SH-SY5Y (cell line): ENCODE measurements around the gene NFIB.

Source experiments
- GATA2 ChIP-seq: IDR thresholded peaks from 2 replicates; pipeline ENCODE4 v1.6.1; 2011; ENCODE audit warnings: mild to moderate bottlenecking, low read depth, low read length
- GATA3 ChIP-seq: IDR thresholded peaks from 2 replicates; pipeline ENCODE4 v1.6.1; 2011; ENCODE audit warnings: low read depth, mild to moderate bottlenecking, low read length, moderate library complexity

The NFIB gene

GRCh38 chr9:14251154-14252071, 62.5 kb downstream of the NFIB start:
- TF ChIP-seq GATA3 (no peak), GATA2 (no peak)

GRCh38 chr9:14250794-14251153, 63.2 kb downstream of the NFIB start:
- no peak for TF ChIP-seq GATA2
- TF ChIP-seq GATA3 = no peak

GRCh38 chr9:14249527-14249926, 64.4 kb downstream of the NFIB start:
- TF ChIP-seq GATA2 (no peak), GATA3 (no peak)

GRCh38 chr9:14248149-14248548, 65.8 kb downstream of the NFIB start:
- TF ChIP-seq GATA2 = no peak
- TF ChIP-seq GATA3 = no peak

GRCh38 chr9:14247577-14247976, 66.4 kb downstream of the NFIB start:
- TF ChIP-seq GATA2 = no peak
- TF ChIP-seq GATA3 = no peak

GRCh38 chr9:14246951-14247350, 67.0 kb downstream of the NFIB start:
- TF ChIP-seq GATA3 = no peak
- no peak for TF ChIP-seq GATA2

- no peak for TF ChIP-seq GATA2
- TF ChIP-seq GATA3 = no peak
Observed at GRCh38 chr9:14245901-14246525, 67.9 kb downstream of the NFIB start.

- TF ChIP-seq GATA3 = no peak
- no peak for TF ChIP-seq GATA2
Observed at GRCh38 chr9:14243514-14244042, 70.4 kb downstream of the NFIB start.

GRCh38 chr9:14242150-14242805, 71.7 kb downstream of the NFIB start:
- TF ChIP-seq GATA3 (no peak), GATA2 (no peak)

- TF ChIP-seq GATA2 = no peak
- no peak for TF ChIP-seq GATA3
Observed at GRCh38 chr9:14240537-14240936, 73.4 kb downstream of the NFIB start.

GRCh38 chr9:14238518-14238917, 75.4 kb downstream of the NFIB start:
- TF ChIP-seq GATA2 (no peak; the same call in 1 of the 2 replicates), GATA3 (no peak)

- TF ChIP-seq GATA3 (no peak), GATA2 (no peak)
Observed at GRCh38 chr9:14238079-14238478, 75.9 kb downstream of the NFIB start.

- TF ChIP-seq GATA2 (no peak), GATA3 (no peak)
Observed at GRCh38 chr9:14236591-14236990, 77.3 kb downstream of the NFIB start.

GRCh38 chr9:14232111-14232510, 81.8 kb downstream of the NFIB start:
- TF ChIP-seq GATA3 (no peak), GATA2 (no peak)
